ENCODE results near the gene MYOM3. TPM values are rescaled to one million over a fixed set of nuclear protein-coding genes. Genes with fewer than 3 reads are reported as not detected.
"Not testable (repeated sequence)": the region's sequence is repeated elsewhere in the genome, so short reads cannot be mapped to it uniquely, and the experiment has no call there.

The MYOM3 gene
- total RNA-seq, 3 donors from 2014 or later (not counting 1 experiment from before 2014, with no cell fraction given): 0.08 TPM; not detected in 2

GRCh38 chr1:24015221-24016210, 96.4 kb downstream of the MYOM3 start:
- 82% methylated on average over 5 of the region's 6 CpGs for WGBS (ENCODE audit: insufficient coverage)
- no peak for DNase-seq

DNA sequence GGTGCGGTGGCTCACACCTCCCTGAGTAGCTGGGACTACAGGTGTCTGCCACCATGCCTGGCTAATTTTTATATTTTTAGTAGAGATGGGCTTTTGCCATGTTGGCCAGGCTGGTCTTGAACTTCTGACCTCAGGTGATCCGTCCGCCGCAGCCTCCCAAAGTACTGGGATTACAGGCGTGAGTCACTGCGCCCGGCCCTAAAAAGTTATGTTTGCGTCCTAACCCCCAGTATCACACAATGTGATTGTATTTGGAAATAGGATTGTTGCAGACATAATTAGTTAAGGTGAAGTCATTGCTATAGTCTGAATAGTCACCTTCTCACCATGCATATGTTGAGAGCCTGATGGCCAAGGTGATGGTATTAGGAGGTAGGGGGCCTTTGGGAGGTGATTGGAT, 99.1 kb downstream of the MYOM3 start:
- H3K4me1 Mint-ChIP-seq; H3K36me3 Mint-ChIP-seq; H3K27ac ChIP-seq (ENCODE audit: low read length); H3K36me3 ChIP-seq (ENCODE audit: control insufficient read depth, insufficient read depth, low read length); H3K4me3 ChIP-seq (ENCODE audit: low read length); DNase-seq; H3K9me3 ChIP-seq (ENCODE audit: control insufficient read depth, insufficient read depth, low read length); H3K27ac Mint-ChIP-seq; H3K4me1 ChIP-seq (ENCODE audit: control insufficient read depth, insufficient read depth, low read length); H3K9me3 Mint-ChIP-seq; H3K27me3 ChIP-seq (ENCODE audit: control insufficient read depth, insufficient read depth, low read length); ATAC-seq; H3K4me3 Mint-ChIP-seq; intact Hi-C loops (cut with micrococcal nuclease): not testable (repeated sequence)
- 96% methylated on average over 7 of the region's 8 CpGs for WGBS (ENCODE audit: insufficient coverage)
- peaks cover 14 to 15% of the 10 kb centered on the region in 2 donors for H3K27me3 Mint-ChIP-seq (ENCODE audit: low read depth in 2 of 2)

More at GRCh38 chr1:24015221-24016210, 96.4 kb downstream of the MYOM3 start:
- intact Hi-C loops (cut with micrococcal nuclease): no loop called here
- no peak overlapping the region for H3K27ac Mint-ChIP-seq
- H3K4me3 ChIP-seq (ENCODE audit: low read length): no peak overlapping the region
- H3K27me3 ChIP-seq (ENCODE audit: control insufficient read depth, insufficient read depth, low read length): no peaks in the 10 kb centered on the region
- H3K9me3 Mint-ChIP-seq: no peaks in the 10 kb centered on the region
- no peak for ATAC-seq
- no peaks in the 10 kb centered on the region for H3K36me3 ChIP-seq (ENCODE audit: control insufficient read depth, insufficient read depth, low read length)
- no peak overlapping the region for H3K27ac ChIP-seq (ENCODE audit: low read length)
- no peak for TF ChIP-seq CTCF (IDR thresholded peaks at IDR 0.05)
- no peaks in the 10 kb centered on the region for H3K36me3 Mint-ChIP-seq
- no peaks in the 10 kb centered on the region for H3K9me3 ChIP-seq (ENCODE audit: control insufficient read depth, insufficient read depth, low read length)
- no peaks in the 10 kb centered on the region for H3K4me1 ChIP-seq (ENCODE audit: control insufficient read depth, insufficient read depth, low read length)
- H3K4me3 Mint-ChIP-seq: no peak overlapping the region
- peaks cover 2 to 11% of the 10 kb centered on the region in 2 donors for H3K27me3 Mint-ChIP-seq (ENCODE audit: low read depth in 2 of 2)
- H3K4me1 Mint-ChIP-seq: peaks cover 0 to 5% of the 10 kb centered on the region in 2 donors

- no peak for TF ChIP-seq CTCF (IDR thresholded peaks at IDR 0.05)
- H3K4me3 Mint-ChIP-seq: no peak overlapping the region
- Histone ChIP-seq H3K27ac (ENCODE audit: low read length) (no peak overlapping the region), H3K4me1 (ENCODE audit: control insufficient read depth, insufficient read depth, low read length) (no peaks in the 10 kb centered on the region), H3K4me3 (ENCODE audit: low read length) (no peak overlapping the region), H3K36me3 (ENCODE audit: control insufficient read depth, insufficient read depth, low read length) (no peaks in the 10 kb centered on the region), H3K27me3 (ENCODE audit: control insufficient read depth, insufficient read depth, low read length) (peaks cover 2% of the 10 kb centered on the region), H3K9me3 (ENCODE audit: control insufficient read depth, insufficient read depth, low read length) (no peaks in the 10 kb centered on the region)
- no peak for ATAC-seq
- peaks cover 11 to 22% of the 10 kb centered on the region in 2 donors for H3K27me3 Mint-ChIP-seq (ENCODE audit: low read depth in 2 of 2)
- H3K4me1 Mint-ChIP-seq: peaks cover 0 to 5% of the 10 kb centered on the region in 2 donors
- 88% methylated on average over 3 of the region's 5 CpGs for WGBS (ENCODE audit: insufficient coverage)
- DNase-seq: no peak
- H3K36me3 Mint-ChIP-seq: no peaks in the 10 kb centered on the region
- no peaks in the 10 kb centered on the region for H3K9me3 Mint-ChIP-seq
- intact Hi-C loops (cut with micrococcal nuclease): no loop called here
- H3K27ac Mint-ChIP-seq: no peak overlapping the region
Observed at GRCh38 chr1:24010650-24011049, 101.3 kb downstream of the MYOM3 start.

- no peak for ATAC-seq
- no peak for TF ChIP-seq CTCF (IDR thresholded peaks at IDR 0.05)
- Histone ChIP-seq H3K36me3 (ENCODE audit: control insufficient read depth, insufficient read depth, low read length) (no peaks in the 10 kb centered on the region), H3K9me3 (ENCODE audit: control insufficient read depth, insufficient read depth, low read length) (no peaks in the 10 kb centered on the region), H3K27ac (ENCODE audit: low read length) (no peak overlapping the region), H3K4me1 (ENCODE audit: control insufficient read depth, insufficient read depth, low read length) (no peaks in the 10 kb centered on the region), H3K4me3 (ENCODE audit: low read length) (no peak overlapping the region), H3K27me3 (ENCODE audit: control insufficient read depth, insufficient read depth, low read length) (peaks cover 2% of the 10 kb centered on the region)
- H3K4me1 Mint-ChIP-seq: peaks cover 0 to 5% of the 10 kb centered on the region in 2 donors
- peaks cover 8 to 22% of the 10 kb centered on the region in 2 donors for H3K27me3 Mint-ChIP-seq (ENCODE audit: low read depth in 2 of 2)
- no peak overlapping the region for H3K27ac Mint-ChIP-seq
- no peak for DNase-seq
- no peaks in the 10 kb centered on the region for H3K36me3 Mint-ChIP-seq
- H3K4me3 Mint-ChIP-seq: no peak overlapping the region
- intact Hi-C loops (cut with micrococcal nuclease): no loop called here
- 90% methylated on average over 1 of the region's 1 CpG for WGBS (ENCODE audit: insufficient coverage)
- no peaks in the 10 kb centered on the region for H3K9me3 Mint-ChIP-seq
Observed at GRCh38 chr1:24009406-24009805, 102.5 kb downstream of the MYOM3 start.

- H3K36me3 ChIP-seq (ENCODE audit: control insufficient read depth, insufficient read depth, low read length); DNase-seq; H3K4me3 Mint-ChIP-seq; H3K27ac Mint-ChIP-seq; H3K27ac ChIP-seq (ENCODE audit: low read length); H3K4me1 ChIP-seq (ENCODE audit: control insufficient read depth, insufficient read depth, low read length); intact Hi-C loops (cut with micrococcal nuclease); H3K36me3 Mint-ChIP-seq; H3K4me3 ChIP-seq (ENCODE audit: low read length); H3K9me3 ChIP-seq (ENCODE audit: control insufficient read depth, insufficient read depth, low read length); H3K4me1 Mint-ChIP-seq; H3K9me3 Mint-ChIP-seq; H3K27me3 ChIP-seq (ENCODE audit: control insufficient read depth, insufficient read depth, low read length); ATAC-seq: not testable (repeated sequence)
- peaks cover 12 to 27% of the 10 kb centered on the region in 2 donors for H3K27me3 Mint-ChIP-seq (ENCODE audit: low read depth in 2 of 2)
- WGBS (ENCODE audit: insufficient coverage): 62% methylated on average over 2 of the region's 3 CpGs
Observed at GRCh38 chr1:24008574-24009184, 103.3 kb downstream of the MYOM3 start.
